GM21390 (cell line): ENCODE results near the gene APBA1.

Experiments used
- ATAC-seq: cut with Tn5 transposase; IDR thresholded peaks from one replicate; pipeline ENCODE4 v1.9.1; 2021; ENCODE audit not compliant: unreplicated experiment

Gene APBA1

GRCh38 chr9:69658987-69659675, 13.0 kb downstream of the APBA1 start:
- ATAC-seq: no peak

DNA sequence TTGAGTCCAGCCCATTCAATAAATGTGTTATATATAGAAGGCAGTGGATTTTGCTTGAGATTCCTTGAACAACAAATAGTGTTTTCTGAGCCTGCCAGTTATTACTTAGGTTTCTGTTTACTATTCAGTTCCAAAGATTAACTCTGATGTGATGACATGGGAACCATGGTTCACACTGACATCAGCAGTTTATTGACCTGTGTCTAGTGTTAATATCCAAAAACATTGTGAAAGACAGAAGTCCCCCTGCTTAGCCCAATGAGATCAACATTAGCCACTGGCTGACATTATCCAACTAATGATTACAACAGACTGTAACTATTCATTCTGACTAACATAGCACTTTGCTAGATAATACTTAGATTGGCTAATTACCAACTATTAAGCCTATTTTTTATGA, 14.9 kb downstream of the APBA1 start:
- no peak for ATAC-seq

DNA sequence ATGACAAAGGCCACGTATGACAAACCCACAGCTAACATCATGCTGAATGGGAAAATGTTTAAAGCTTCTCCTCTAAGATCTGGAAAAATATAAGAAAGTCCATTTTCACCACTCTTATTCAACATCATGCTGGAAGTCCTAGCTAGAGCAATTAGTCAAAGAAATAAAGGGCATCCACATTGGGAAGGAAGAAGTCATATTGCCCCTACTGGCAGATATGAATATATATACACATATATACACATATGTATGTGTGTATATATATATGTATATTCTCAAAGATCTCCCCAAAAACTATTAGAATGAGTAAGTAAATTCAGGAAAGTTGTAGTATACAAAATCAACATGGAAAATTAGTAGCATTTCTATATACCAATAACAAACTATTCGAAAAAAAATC, 17.1 kb downstream of the APBA1 start:
- no peak for ATAC-seq

GRCh38 chr9:69653261-69653660, 18.9 kb downstream of the APBA1 start:
- no peak for ATAC-seq

DNA sequence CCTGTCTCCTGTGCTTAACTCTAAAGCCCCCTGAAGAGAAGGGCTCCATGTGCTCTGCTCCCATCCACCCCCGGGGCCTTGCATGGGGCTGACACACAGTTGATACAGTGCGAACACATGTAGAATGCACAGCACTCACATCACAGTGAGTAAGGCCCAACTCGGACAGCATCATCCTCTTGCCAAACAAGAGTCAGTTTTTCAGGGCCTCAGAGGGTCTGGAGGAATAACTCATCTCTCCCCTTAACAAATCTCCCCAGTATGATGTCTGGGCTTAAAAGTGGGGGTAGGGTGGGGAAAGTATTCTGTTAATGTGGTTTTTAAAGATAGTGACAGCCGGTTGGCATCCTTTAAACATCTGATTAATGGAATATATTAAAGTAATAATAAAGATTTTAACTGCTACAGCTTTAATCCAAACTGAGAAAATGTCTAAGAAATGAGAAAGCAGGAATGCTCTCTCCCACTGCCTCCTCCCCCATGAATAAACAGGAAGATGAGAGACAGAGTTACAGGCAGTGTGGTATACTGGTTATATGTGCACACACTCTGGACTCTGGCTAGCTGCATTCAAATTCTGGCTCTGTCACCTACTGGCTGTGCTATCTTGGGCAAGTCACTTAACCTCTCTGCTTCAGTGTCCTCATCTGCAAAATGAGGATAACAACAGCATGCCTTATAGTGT, 22.5 kb downstream of the APBA1 start:
- no peak for ATAC-seq

- ATAC-seq: no peak
Observed at GRCh38 chr9:69647804-69648203, 24.4 kb downstream of the APBA1 start.

DNA sequence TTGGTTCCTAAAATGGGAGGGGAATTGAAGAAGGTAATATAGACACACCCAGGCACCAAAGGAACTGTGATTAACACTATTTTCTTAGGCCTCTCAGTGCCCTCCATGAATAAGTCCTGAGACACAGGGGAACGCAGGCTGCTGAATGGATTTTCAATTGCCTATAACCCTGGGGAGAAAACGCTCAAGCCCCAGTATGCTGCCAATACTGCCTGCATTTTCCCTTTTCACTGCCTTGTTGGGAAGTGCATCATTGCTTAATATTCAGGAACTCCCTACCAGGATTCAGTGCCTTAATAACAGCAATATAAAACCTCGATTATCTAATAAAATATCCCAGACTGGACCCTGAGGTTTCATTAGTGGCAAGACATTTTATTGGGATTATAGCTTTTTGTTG, 25.4 kb downstream of the APBA1 start:
- ATAC-seq: no peak

DNA sequence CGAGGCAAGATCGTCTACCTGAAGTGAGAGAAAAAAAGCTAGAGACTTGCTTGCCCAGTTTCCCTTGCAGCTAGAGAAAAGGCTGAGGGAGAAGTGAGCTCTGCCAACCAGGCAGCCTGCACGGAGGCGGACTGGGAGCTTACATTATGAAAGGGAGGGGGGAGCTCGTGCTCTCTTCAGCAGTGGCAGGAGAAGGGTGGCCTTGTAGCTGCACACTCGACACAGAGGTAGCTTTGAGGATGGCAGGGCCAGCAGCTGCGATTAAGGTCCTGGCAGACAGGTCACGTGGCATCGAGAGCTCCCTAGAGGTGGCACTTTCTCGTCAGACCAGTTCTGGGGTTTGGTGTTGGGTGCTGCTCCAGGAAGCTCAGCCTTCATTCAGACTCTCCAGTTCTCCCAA, 26.7 kb downstream of the APBA1 start:
- ATAC-seq: no peak

DNA sequence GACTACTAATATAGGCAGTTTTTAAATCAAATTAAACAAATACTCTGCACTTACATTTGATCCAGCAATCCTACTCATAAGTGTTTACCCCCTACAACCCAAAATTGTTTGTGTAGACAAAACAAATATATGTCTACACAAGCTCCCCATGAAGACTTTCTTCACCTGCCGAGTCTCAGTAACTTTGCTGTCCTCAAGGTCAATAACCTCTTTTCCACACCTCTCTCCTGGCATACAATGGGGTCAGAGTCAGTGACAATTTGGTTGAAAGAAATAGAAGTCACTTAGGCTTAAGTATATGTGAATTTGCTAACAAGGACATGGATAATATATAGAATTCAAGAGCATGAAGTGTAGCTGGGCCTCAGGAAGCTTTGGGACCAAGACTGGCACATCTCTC, 29.1 kb downstream of the APBA1 start:
- ATAC-seq: no peak

GRCh38 chr9:69637817-69638200, 34.4 kb downstream of the APBA1 start:
- ATAC-seq: no peak

- ATAC-seq: no peak
Observed at GRCh38 chr9:69637193-69637816, 34.9 kb downstream of the APBA1 start.

GRCh38 chr9:69633716-69634115, 38.5 kb downstream of the APBA1 start:
- no peak for ATAC-seq

GRCh38 chr9:69632768-69633167, 39.4 kb downstream of the APBA1 start:
- ATAC-seq: no peak

GRCh38 chr9:69627281-69627680, 44.9 kb downstream of the APBA1 start:
- no peak for ATAC-seq

- no peak for ATAC-seq
Observed at GRCh38 chr9:69623276-69623675, 48.9 kb downstream of the APBA1 start.

DNA sequence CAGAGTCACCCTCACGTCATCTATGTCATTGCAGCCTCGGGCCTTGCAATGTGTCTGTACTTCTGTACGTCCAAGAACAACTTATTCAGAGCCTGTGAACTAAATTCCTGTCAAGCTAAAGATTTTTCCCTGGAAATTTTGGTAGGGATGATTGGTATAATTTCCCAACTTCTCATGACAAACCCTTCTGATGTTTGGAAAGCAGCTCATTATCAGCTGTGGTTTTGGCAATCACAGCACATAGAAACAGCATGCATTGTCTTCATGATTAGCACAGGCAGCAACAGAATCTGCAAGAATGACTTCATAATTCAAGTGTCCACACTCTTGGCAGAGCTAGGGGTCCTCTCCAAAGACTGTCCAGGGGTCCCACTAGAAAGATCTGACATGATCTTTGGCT, 49.5 kb downstream of the APBA1 start:
- no peak for ATAC-seq

DNA sequence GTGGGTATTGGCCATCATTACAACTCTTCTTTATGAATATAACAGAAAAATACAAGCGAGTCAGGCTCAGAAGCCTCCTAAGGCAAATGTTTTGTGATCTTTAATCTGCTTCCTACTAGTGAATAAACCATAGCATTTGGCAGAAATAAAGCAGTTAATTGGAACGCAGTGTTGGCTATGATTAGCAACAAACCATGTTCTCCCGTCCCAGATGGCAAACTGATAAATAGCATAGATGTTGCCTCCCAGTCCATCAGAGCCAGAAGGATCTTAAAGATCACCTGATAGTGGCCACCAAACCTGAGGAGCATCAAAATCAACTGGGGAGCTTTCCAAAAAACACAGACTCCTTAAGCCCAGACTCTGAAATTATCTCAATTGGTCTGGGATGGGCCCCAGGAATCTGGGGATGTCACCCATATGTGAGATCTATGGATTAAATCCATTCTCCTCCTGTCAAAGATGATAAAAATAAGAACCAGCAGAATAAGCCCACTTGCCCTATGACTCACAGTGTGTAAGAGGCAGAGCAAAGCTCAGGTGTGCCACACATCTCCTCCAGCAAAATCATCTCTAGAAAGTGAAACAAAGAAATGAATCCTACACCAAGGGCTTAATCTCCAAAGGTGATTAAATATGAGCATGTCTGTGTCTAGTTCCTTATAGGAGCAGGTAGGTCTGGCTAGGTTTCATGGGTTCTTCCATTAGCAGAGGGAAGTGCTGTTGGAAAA, 50.3 kb downstream of the APBA1 start:
- ATAC-seq: no peak

DNA sequence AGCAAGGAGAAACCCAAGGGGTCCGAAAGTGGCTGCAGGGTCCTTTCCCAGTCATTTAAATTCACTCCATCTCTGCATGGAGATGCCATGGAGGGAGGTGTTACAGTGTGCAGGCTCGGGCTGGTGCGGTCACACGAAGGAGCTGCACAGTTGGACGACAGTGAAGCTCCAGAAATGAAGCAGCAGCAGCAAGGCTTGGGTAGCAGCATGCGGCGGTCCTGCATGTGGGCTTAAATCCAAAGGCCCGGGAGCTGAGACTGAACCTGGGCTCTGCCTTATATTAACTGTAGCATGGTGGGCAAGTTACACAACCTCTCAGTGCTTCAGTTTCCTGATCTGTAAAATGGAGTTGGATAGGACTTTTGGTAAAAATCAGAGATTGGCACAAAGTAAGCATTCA, 51.4 kb downstream of the APBA1 start:
- no peak for ATAC-seq

GRCh38 chr9:69619233-69619632, 52.9 kb downstream of the APBA1 start:
- ATAC-seq: no peak

DNA sequence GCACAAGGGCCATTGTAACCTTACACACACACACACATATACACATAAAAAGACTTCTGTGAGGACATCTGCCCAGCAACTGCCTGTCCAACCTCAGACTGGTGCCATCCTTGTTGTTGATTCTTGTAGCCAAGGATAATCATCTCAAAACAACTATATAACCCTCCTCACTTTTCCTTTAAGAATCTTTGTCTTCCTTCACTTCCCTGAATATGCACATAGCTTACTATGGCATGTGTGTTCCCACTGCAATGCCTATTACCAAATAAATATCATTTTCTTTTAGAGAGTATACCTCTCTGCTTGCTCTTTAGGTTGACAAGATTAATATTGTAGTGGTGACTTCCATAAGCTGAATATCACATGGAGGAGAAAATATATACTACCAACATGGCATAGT, 55.2 kb downstream of the APBA1 start:
- ATAC-seq: no peak

GRCh38 chr9:69615880-69616279, 56.3 kb downstream of the APBA1 start:
- ATAC-seq: no peak

- no peak for ATAC-seq
Observed at GRCh38 chr9:69611221-69611620, 61.0 kb downstream of the APBA1 start.
